CD4-positive, alpha-beta T cell treated with Interleukin-17A for 4 hours (primary cell): Measurements from ENCODE around the gene FGFR2.
"Not testable (repeated sequence)": the region's sequence is repeated elsewhere in the genome, so short reads cannot be mapped to it uniquely, and the experiment has no call there.

ENCODE experiments used
- DNase-seq: peaks from one replicate; pipeline ENCODE4 v3.0.0-alpha.2; 2020; ENCODE audit warnings: mixed read lengths

The FGFR2 gene

GRCh38 chr10:121520526-121520925 is 77.7 kb downstream of the FGFR2 start:
- DNase-seq = not testable (repeated sequence)

GRCh38 chr10:121519901-121520493 is 78.2 kb downstream of the FGFR2 start:
- DNase-seq = no peak

DNA sequence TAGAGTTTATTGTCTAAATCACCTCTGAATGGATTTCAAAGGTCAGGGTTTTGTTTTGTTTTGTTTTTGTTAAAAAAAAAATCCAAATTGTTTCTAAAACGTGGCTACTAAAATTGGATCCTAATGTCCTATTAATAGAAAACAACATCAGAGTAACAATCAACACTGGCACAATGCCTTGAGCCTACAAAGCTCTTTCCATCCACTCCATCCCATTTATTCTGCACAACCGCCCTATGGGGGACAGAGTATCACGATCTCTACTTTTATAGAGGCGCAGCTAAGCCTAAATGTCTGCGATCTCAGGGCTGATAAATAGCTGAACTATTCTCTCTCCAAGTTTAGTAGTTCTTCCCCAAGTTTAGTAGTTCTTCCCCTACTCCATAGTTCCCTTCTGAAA is 78.8 kb downstream of the FGFR2 start:
- no peak for DNase-seq

DNA sequence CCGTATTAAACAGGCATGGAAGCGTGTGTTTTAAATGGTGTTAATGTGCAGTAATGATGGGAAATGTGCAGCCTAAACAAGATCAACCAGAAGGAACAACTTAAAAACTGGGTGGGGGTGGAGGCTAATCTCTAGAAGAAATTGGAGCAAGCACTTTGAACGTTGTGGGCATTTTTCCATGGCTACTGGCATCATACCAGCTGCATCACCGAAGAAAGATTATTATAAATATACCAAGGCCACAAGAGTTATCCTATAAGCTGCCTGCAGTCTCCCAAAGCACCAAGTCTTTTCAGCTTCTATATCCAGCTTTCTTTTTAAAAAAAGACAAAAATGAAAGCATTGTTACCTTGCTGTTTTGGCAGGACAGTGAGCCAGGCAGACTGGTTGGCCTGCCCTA is 79.9 kb downstream of the FGFR2 start:
- no peak for DNase-seq

DNA sequence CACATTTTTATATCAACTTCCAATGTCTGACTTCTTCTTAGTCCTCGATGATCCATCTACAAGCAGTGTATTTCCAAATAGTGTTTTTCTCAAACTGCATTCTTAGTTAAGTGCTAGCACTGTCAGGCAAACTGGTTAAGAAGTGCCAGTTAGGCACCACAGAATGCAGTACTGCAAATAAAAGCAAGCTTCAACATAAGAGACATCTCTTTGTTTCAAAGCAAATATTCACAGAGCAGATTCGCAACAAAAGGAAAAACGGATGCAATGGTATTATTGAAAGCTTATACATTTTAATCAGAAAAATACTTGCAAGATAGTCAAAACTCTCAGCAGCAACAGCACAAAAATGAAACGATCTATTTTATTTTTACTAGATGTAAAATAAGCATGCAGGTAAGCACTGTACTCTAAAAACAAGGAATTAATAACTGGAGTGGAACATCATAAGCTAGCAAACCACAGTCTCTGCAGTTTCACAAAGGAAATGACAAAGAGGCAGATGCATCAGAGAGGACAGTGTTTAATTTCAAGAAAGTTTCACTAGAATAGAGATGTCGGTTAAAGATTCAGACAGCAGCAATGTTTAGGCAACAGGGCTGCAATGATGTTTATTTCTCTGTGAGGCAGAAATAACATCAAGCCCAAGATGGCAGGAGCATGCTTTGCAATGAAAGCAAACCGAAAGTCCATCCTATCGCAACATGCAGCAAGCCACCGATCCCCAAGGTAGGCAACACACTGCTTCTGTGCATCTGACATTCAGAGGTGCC is 82.0 kb downstream of the FGFR2 start:
- DNase-seq = no peak

- no peak for DNase-seq
Measured at GRCh38 chr10:121514141-121514865, 83.9 kb downstream of the FGFR2 start.

- no peak for DNase-seq
Measured at GRCh38 chr10:121511943-121512342, 86.3 kb downstream of the FGFR2 start.

- no peak for DNase-seq
Measured at GRCh38 chr10:121511460-121511859, 86.8 kb downstream of the FGFR2 start.

GRCh38 chr10:121510201-121510771 is 88.0 kb downstream of the FGFR2 start:
- DNase-seq = no peak

GRCh38 chr10:121509796-121510195 is 88.4 kb downstream of the FGFR2 start:
- no peak for DNase-seq

GRCh38 chr10:121509112-121509511 is 89.1 kb downstream of the FGFR2 start:
- DNase-seq = no peak

DNA sequence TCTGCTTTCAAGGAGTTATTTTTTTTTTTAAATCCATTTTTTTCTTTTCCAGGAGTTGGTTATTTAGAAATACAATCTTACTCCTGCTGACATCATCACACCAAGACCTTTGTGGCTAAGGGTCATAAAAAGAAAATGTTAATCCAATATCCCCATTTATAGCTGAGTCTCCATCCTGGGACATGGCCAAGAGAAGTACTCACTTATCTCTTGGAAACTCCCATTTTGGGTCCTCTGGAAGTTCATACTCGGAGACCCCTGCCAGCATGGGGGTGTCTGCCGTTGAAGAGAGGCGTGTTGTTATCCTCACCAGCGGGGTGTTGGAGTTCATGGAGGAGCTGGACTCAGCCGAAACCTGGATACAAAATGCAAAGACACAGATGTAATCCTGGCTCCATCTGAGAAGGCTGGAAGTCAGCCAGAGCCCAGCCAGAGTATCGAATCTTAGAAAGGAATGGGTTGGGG is 94.6 kb downstream of the FGFR2 start:
- DNase-seq = no peak

DNA sequence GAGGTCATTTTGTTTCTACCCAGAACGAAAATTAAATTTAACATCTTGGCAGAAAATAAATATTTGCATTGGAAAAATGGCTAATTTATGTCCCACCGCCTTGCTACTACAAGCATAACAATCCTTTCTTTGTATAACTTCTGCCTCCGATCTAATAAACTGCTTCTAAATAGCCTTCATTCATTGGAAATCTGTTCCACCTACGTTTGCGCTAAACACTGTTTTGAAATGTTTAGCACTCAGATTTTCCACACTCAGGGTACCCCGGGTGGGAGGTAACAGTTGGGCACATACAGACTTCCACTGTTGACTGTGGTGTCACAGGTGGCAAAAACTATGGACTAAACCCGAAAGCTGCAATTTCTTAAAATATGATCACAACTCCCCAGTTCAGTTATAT is 96.4 kb downstream of the FGFR2 start:
- DNase-seq = no peak

- DNase-seq = no peak
Measured at GRCh38 chr10:121500701-121501332, 97.4 kb downstream of the FGFR2 start.

DNA sequence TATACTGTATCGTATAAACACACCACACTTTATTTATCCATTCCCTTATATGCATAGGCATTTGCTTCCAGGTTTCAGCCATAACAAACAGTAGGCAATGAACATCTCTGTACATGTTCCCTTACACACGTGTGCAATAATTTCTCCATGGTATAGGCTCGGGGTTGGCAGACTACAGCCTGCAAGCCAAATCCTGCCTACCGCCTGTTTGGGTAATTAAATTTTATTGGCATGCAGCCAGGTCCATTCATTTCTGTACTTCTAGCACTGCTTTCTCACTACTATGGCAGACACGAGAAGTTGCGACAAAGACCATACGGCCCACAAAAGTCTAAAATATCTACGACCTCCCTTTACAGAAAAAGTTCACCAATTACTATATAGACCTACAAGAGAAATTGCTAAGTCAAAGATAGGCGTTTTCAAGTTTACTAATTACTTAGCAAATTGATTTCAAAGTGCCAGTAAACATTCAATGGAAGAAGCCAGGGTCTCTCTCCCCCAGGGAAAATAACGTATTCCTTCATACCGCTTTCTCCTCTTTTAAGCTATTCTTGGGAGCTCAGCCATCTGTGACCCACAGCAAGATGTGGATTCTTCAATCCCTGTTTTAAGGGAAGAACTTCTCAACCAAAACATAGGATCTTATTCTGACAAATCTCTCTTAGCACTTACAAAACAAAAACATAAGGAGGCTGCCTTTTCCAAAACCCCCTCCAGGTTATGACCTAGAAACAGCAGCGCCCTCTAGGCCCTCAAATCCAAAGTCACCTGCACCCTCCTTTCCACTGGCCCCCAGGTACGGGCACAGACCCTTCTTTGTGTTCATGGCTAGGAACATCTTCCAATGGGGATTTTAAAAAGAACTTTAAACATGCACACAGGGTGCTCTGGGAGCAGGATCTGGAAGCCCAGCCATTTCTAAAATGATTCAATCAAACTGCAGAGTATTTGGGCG is 100.5 kb downstream of the FGFR2 start:
- DNase-seq = no peak

GRCh38 chr10:121495719-121496118 is 102.5 kb downstream of the FGFR2 start:
- DNase-seq = no peak

- DNase-seq = no peak
Measured at GRCh38 chr10:121494296-121494695, 103.9 kb downstream of the FGFR2 start.

- no peak for DNase-seq
Measured at GRCh38 chr10:121493521-121493920, 104.7 kb downstream of the FGFR2 start.

DNA sequence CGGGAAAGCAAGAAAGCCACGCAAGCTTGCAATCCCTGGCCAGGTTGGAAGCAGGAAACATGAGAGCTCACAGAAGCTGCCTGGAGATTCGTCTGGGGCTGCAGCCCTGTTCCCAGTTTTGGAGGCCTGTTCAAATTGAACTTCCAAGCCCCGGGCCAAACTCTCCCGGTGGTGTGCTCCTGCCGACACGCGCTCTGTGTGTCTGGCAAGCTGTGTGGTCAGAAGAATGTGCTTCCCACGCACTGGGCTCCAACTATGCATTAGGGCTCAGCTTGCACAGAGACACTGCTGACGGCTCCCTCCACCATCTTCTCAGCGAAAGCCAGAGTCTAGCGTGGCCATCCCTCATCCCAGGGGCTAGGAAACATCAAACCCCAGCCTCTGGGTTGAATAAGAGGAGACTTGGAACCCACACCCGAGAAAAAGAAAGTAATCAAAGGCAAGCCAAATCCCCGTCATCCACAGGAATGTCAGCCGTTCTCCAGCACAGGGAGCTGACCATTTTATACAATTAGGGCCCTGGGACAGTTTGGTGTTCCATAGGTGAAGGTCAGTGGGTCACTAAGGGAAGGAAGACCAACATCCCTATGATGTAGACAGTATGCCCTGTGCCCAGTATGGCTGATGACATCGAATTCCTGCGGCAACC is 107.2 kb downstream of the FGFR2 start:
- no peak for DNase-seq

GRCh38 chr10:121485436-121486139 is 112.7 kb downstream of the FGFR2 start:
- DNase-seq = no peak

- no peak for DNase-seq
Measured at GRCh38 chr10:121484816-121485215, 113.4 kb downstream of the FGFR2 start.
